Tibial nerve (tissue), 4 donors: ENCODE results near the gene BACH2.

Experiments used
- EP300 ChIP-seq, 2 donors: sonication (generic); formaldehyde crosslinking; IDR thresholded peaks; one replicate each; pipeline ENCODE4 v1.6.1; 2017; ENCODE audit warnings: antibody characterized with exemption in 2 of 2, mild to moderate bottlenecking in 1 of 2
- POLR2A ChIP-seq, 2 donors: fragments of 450-650 bp; IDR thresholded peaks; one replicate each; pipeline ENCODE4 v1.6.1; 2017; ENCODE audit warnings: antibody characterized with exemption in 2 of 2, mild to moderate bottlenecking in 2 of 2, moderate library complexity in 2 of 2
- TF ChIP-seq, protein P1 (sequence below), 5 experiments: fragments of 200-600 bp in 3 of 5; fragments of 450-650 bp in 2 of 5; sonication (generic) in 3 of 5; IDR thresholded peaks; one replicate each; pipeline ENCODE4 v1.5.1; 2016 to 2019; ENCODE audit warnings: antibody characterized with exemption in 5 of 5, mild to moderate bottlenecking in 3 of 5, moderate library complexity in 2 of 5

DNA sequence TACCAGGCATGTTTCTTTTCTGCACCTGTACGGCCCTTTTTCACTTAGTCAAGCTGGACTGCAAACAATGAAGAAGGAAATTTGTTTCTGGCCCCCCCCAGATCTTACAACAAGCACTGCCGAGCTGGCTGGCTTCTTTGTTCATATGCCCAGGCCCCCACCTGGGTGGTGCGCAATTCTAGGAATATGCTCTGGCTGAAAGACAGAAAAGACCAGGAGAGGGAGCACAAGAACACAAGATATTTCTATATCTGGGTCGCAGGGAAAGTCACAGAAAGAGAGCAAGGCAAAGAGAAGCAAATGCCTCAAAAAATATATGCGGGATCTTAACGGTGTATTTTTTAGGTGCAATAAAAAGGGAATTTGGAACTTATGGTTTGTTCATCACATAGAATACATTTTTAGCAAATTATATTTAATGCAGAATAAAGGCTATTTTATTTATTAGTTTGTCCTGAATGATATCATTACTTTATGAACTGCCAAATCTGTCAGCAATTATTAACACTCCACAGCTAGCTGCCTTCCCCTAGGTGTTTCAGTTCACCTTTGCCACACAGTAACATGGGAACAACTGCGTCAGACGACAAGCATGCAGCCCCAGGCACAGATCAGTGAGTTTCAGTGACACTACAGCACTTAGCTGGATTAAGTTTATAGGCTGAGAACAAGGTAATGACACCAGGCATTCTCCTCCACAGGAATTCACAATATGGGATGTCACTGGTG is 325.9 kb downstream of the BACH2 start:
- TF ChIP-seq, protein P1, sequence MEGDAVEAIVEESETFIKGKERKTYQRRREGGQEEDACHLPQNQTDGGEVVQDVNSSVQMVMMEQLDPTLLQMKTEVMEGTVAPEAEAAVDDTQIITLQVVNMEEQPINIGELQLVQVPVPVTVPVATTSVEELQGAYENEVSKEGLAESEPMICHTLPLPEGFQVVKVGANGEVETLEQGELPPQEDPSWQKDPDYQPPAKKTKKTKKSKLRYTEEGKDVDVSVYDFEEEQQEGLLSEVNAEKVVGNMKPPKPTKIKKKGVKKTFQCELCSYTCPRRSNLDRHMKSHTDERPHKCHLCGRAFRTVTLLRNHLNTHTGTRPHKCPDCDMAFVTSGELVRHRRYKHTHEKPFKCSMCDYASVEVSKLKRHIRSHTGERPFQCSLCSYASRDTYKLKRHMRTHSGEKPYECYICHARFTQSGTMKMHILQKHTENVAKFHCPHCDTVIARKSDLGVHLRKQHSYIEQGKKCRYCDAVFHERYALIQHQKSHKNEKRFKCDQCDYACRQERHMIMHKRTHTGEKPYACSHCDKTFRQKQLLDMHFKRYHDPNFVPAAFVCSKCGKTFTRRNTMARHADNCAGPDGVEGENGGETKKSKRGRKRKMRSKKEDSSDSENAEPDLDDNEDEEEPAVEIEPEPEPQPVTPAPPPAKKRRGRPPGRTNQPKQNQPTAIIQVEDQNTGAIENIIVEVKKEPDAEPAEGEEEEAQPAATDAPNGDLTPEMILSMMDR (IDR thresholded peaks at IDR 0.05): peak; percentile 45 to 79 (median 57)
- TF ChIP-seq POLR2A (IDR thresholded peaks at IDR 0.05): no peak
- peak in 1 of 2 donors; percentile 42 for TF ChIP-seq EP300 (IDR thresholded peaks at IDR 0.05)
